ENCODE results near the gene KCNQ1.

The KCNQ1 gene

GRCh38 chr11:2664791-2665525, 220.2 kb downstream of the KCNQ1 start:
- Histone ChIP-seq H3K4me3 (ENCODE audit: low read depth, low read length) (no peak overlapping the region), H3K79me2 (ENCODE audit: control insufficient read depth, insufficient read depth, low read length, unreplicated experiment) (no peaks in the 10 kb centered on the region), H2AFZ (ENCODE audit: low read length, unreplicated experiment) (no peak overlapping the region), H3K36me3 (ENCODE audit: insufficient read depth, low read length) (peaks cover 12% of the 10 kb centered on the region; the same call in 1 of the 2 replicates), H3K27me3 (ENCODE audit: insufficient read depth, low read length) (0 out of 2 replicates have a peak, but pooled peaks cover 4% of the 10 kb centered on the region), H3K4me1 (ENCODE audit: control insufficient read depth, insufficient read depth, low read length, unreplicated experiment) (no peaks in the 10 kb centered on the region), H3K27ac (ENCODE audit: low read depth, low read length) (no peak overlapping the region)

GRCh38 chr11:2665526-2666400, 221.0 kb downstream of the KCNQ1 start:
- H3K79me2 ChIP-seq (ENCODE audit: control insufficient read depth, insufficient read depth, low read length, unreplicated experiment): no peaks in the 10 kb centered on the region
- H2AFZ ChIP-seq (ENCODE audit: low read length, unreplicated experiment): no peak overlapping the region
- peaks cover 10% of the 10 kb centered on the region; the same call in 1 of the 2 replicates for H3K36me3 ChIP-seq (ENCODE audit: insufficient read depth, low read length)
- no peaks in the 10 kb centered on the region for H3K27me3 ChIP-seq (ENCODE audit: insufficient read depth, low read length)
- H3K27ac ChIP-seq (ENCODE audit: low read depth, low read length): no peak overlapping the region
- no peaks in the 10 kb centered on the region for H3K4me1 ChIP-seq (ENCODE audit: control insufficient read depth, insufficient read depth, low read length, unreplicated experiment)
- H3K4me3 ChIP-seq (ENCODE audit: low read depth, low read length): no peak overlapping the region

- no peaks in the 10 kb centered on the region for H3K27me3 ChIP-seq (ENCODE audit: insufficient read depth, low read length)
- 0 out of 2 replicates have a peak, but pooled peaks cover 7% of the 10 kb centered on the region for H3K36me3 ChIP-seq (ENCODE audit: insufficient read depth, low read length)
- no peak overlapping the region for H3K27ac ChIP-seq (ENCODE audit: low read depth, low read length)
- no peak overlapping the region for H3K4me3 ChIP-seq (ENCODE audit: low read depth, low read length)
- no peaks in the 10 kb centered on the region for H3K4me1 ChIP-seq (ENCODE audit: control insufficient read depth, insufficient read depth, low read length, unreplicated experiment)
- H2AFZ ChIP-seq (ENCODE audit: low read length, unreplicated experiment): no peak overlapping the region
- H3K79me2 ChIP-seq (ENCODE audit: control insufficient read depth, insufficient read depth, low read length, unreplicated experiment): peaks cover 4% of the 10 kb centered on the region
Observed at GRCh38 chr11:2666401-2666741, 221.6 kb downstream of the KCNQ1 start.

- Histone ChIP-seq H3K79me2 (ENCODE audit: control insufficient read depth, insufficient read depth, low read length, unreplicated experiment) (peaks cover 6% of the 10 kb centered on the region), H2AFZ (ENCODE audit: low read length, unreplicated experiment) (no peak overlapping the region), H3K4me1 (ENCODE audit: control insufficient read depth, insufficient read depth, low read length, unreplicated experiment) (no peaks in the 10 kb centered on the region), H3K4me3 (ENCODE audit: low read depth, low read length) (no peak overlapping the region), H3K36me3 (ENCODE audit: insufficient read depth, low read length) (0 out of 2 replicates have a peak, but pooled peaks cover 7% of the 10 kb centered on the region), H3K27me3 (ENCODE audit: insufficient read depth, low read length) (no peaks in the 10 kb centered on the region), H3K27ac (ENCODE audit: low read depth, low read length) (no peak overlapping the region)
Observed at GRCh38 chr11:2666828-2667570, 222.2 kb downstream of the KCNQ1 start.

GRCh38 chr11:2667940-2668339, 223.1 kb downstream of the KCNQ1 start:
- H3K4me1 ChIP-seq (ENCODE audit: control insufficient read depth, insufficient read depth, low read length, unreplicated experiment): no peaks in the 10 kb centered on the region
- H2AFZ ChIP-seq (ENCODE audit: low read length, unreplicated experiment): no peak overlapping the region

GRCh38 chr11:2668876-2669275, 224.1 kb downstream of the KCNQ1 start:
- H3K36me3 ChIP-seq (ENCODE audit: insufficient read depth, low read length): 0 out of 2 replicates have a peak, but pooled peaks cover 7% of the 10 kb centered on the region
- H3K4me1 ChIP-seq (ENCODE audit: control insufficient read depth, insufficient read depth, low read length, unreplicated experiment): no peaks in the 10 kb centered on the region
- H3K27me3 ChIP-seq (ENCODE audit: insufficient read depth, low read length): no peaks in the 10 kb centered on the region
- H3K79me2 ChIP-seq (ENCODE audit: control insufficient read depth, insufficient read depth, low read length, unreplicated experiment): peaks cover 15% of the 10 kb centered on the region
- H3K27ac ChIP-seq (ENCODE audit: low read depth, low read length): no peak overlapping the region
- H3K4me3 ChIP-seq (ENCODE audit: low read depth, low read length): no peak overlapping the region
- no peak overlapping the region for H2AFZ ChIP-seq (ENCODE audit: low read length, unreplicated experiment)

More at GRCh38 chr11:2667940-2668339, 223.1 kb downstream of the KCNQ1 start:
- Histone ChIP-seq H3K27me3 (ENCODE audit: insufficient read depth, low read length) (no peaks in the 10 kb centered on the region), H3K27ac (ENCODE audit: low read depth, low read length) (no peak overlapping the region), H3K79me2 (ENCODE audit: control insufficient read depth, insufficient read depth, low read length, unreplicated experiment) (peaks cover 11% of the 10 kb centered on the region), H3K4me3 (ENCODE audit: low read depth, low read length) (no peak overlapping the region), H3K36me3 (ENCODE audit: insufficient read depth, low read length) (0 out of 2 replicates have a peak, but pooled peaks cover 7% of the 10 kb centered on the region)

GRCh38 chr11:2669634-2670469, 225.0 kb downstream of the KCNQ1 start:
- Histone ChIP-seq H3K27ac (ENCODE audit: low read depth, low read length) (no peak overlapping the region), H2AFZ (ENCODE audit: low read length, unreplicated experiment) (no peak overlapping the region), H3K27me3 (ENCODE audit: insufficient read depth, low read length) (no peaks in the 10 kb centered on the region), H3K4me1 (ENCODE audit: control insufficient read depth, insufficient read depth, low read length, unreplicated experiment) (no peaks in the 10 kb centered on the region), H3K79me2 (ENCODE audit: control insufficient read depth, insufficient read depth, low read length, unreplicated experiment) (peaks cover 15% of the 10 kb centered on the region), H3K36me3 (ENCODE audit: insufficient read depth, low read length) (0 out of 2 replicates have a peak, but pooled peaks cover 7% of the 10 kb centered on the region), H3K4me3 (ENCODE audit: low read depth, low read length) (no peak overlapping the region)

GRCh38 chr11:2670541-2671100, 225.8 kb downstream of the KCNQ1 start:
- peaks cover 15% of the 10 kb centered on the region for H3K79me2 ChIP-seq (ENCODE audit: control insufficient read depth, insufficient read depth, low read length, unreplicated experiment)
- no peaks in the 10 kb centered on the region for H3K4me1 ChIP-seq (ENCODE audit: control insufficient read depth, insufficient read depth, low read length, unreplicated experiment)
- H3K27ac ChIP-seq (ENCODE audit: low read depth, low read length): no peak overlapping the region
- no peak overlapping the region for H3K4me3 ChIP-seq (ENCODE audit: low read depth, low read length)
- no peak overlapping the region for H2AFZ ChIP-seq (ENCODE audit: low read length, unreplicated experiment)
- H3K36me3 ChIP-seq (ENCODE audit: insufficient read depth, low read length): 0 out of 2 replicates have a peak, but pooled peaks cover 7% of the 10 kb centered on the region
- no peaks in the 10 kb centered on the region for H3K27me3 ChIP-seq (ENCODE audit: insufficient read depth, low read length)

- H3K4me1 ChIP-seq (ENCODE audit: control insufficient read depth, insufficient read depth, low read length, unreplicated experiment): no peaks in the 10 kb centered on the region
- peaks cover 23% of the 10 kb centered on the region for H3K79me2 ChIP-seq (ENCODE audit: control insufficient read depth, insufficient read depth, low read length, unreplicated experiment)
- 0 out of 2 replicates have a peak, but pooled peaks cover 7% of the 10 kb centered on the region for H3K36me3 ChIP-seq (ENCODE audit: insufficient read depth, low read length)
Observed at GRCh38 chr11:2671748-2672147, 226.9 kb downstream of the KCNQ1 start.

More at GRCh38 chr11:2671748-2672147, 226.9 kb downstream of the KCNQ1 start:
- H3K4me3 ChIP-seq (ENCODE audit: low read depth, low read length): no peak overlapping the region
- H3K27ac ChIP-seq (ENCODE audit: low read depth, low read length): no peak overlapping the region
- no peak overlapping the region for H2AFZ ChIP-seq (ENCODE audit: low read length, unreplicated experiment)
- H3K27me3 ChIP-seq (ENCODE audit: insufficient read depth, low read length): no peaks in the 10 kb centered on the region

Measured in ACC112 (cell line).